Uterus (tissue), 4 donors: ENCODE data around the gene FTH1. TPM values are rescaled to one million over a fixed set of nuclear protein-coding genes. Genes with fewer than 3 reads are reported as not detected.

Experiments
- DNase-seq, 2 donors: peaks; one replicate each; pipeline ENCODE4 v3.0.0-alpha.2; 2019 to 2020
- H3K27ac ChIP-seq, 2 donors: fragments of 200-600 bp; sonication (generic); 1 replicate in 1 of 2; 2 replicates in 1 of 2; pipeline ENCODE4 v1.5.1; 2016 to 2018
- H3K27me3 ChIP-seq, 2 donors: fragments of 200-600 bp; sonication (generic); one replicate each; pipeline ENCODE4 v1.5.1; 2018 to 2019; ENCODE audit warnings: control low read depth in 1 of 2
- H3K36me3 ChIP-seq, 2 donors: fragments of 200-600 bp; sonication (generic); one replicate each; pipeline ENCODE4 v1.5.1; 2019; ENCODE audit warnings: control low read depth in 1 of 2
- H3K4me1 ChIP-seq, 2 donors: fragments of 200-600 bp; sonication (generic); one replicate each; pipeline ENCODE4 v1.5.1; 2018 to 2019; ENCODE audit warnings: control low read depth in 1 of 2
- H3K4me3 ChIP-seq, 2 donors: fragments of 200-600 bp; sonication (generic); 1 replicate in 1 of 2; 2 replicates in 1 of 2; pipeline ENCODE4 v1.5.1; 2018 to 2019; ENCODE audit warnings: mild to moderate bottlenecking in 1 of 2
- H3K9me3 ChIP-seq, 2 donors: fragments of 200-600 bp; sonication (generic); one replicate each; pipeline ENCODE4 v1.5.1; 2019; ENCODE audit warnings: control low read depth in 1 of 2
- CTCF ChIP-seq, 4 experiments: fragments of 200-600 bp in 2 of 4; fragments of 450-650 bp in 2 of 4; sonication (generic) in 2 of 4; IDR thresholded peaks; one replicate each; pipeline ENCODE4 v1.5.1; 2016 to 2019; ENCODE audit warnings: antibody characterized with exemption in 4 of 4, mild to moderate bottlenecking in 2 of 4, moderate library complexity in 1 of 4
- POLR2A ChIP-seq, 2 donors: fragments of 450-650 bp; IDR thresholded peaks; one replicate each; pipeline ENCODE4 v1.6.1; 2016; ENCODE audit warnings: antibody characterized with exemption in 2 of 2, mild to moderate bottlenecking in 1 of 2, moderate library complexity in 1 of 2
- intact Hi-C: fragments of 100-400 bp; cut with DNase I; formaldehyde crosslinking; loops from one replicate; pipeline ENCODE4 v1.15.1; 2023; ENCODE audit warnings: low total_unique reads
- small RNA-seq: library from RNA; depleted of rRNA; stranded (forward); fragments of <200 nt; gene quantifications from one replicate; pipeline ENCODE3, GENCODE V24; 2016
- total RNA-seq, 4 donors: library from RNA; depleted of rRNA in 3 of 4; stranded (reverse); fragments of >200 nt in 3 of 4; gene quantifications; one replicate each; pipeline versions ENCODE4 v1.1.0 to v1.2.4, GENCODE V29; 2014 to 2023
- donor health status: DM: yes; HTN: yes; CAD: no.

The FTH1 gene
- total RNA-seq, 4 donors from 2014 or later = 402 to 1,927 (median 1,615) TPM

- Histone ChIP-seq H3K4me3 (peak within 1 kb of the TSS; percentile 47 to 80), H3K4me1 (peaks cover 4 to 12% of the 10 kb centered on the region in 2 donors), H3K36me3 (no peaks in the 10 kb centered on the region), H3K27me3 (no peaks in the 10 kb centered on the region), H3K9me3 (no peaks in the 10 kb centered on the region), H3K27ac (peak within 1 kb of the TSS; percentile 90 to 94)
- peak; percentile 65 to 78 for DNase-seq
- peak in 1 of 4 experiments; percentile 3 for TF ChIP-seq CTCF (IDR thresholded peaks at IDR 0.05)
- peak; percentile 60 to 86 for TF ChIP-seq POLR2A (IDR thresholded peaks at IDR 0.05)
- intact Hi-C loops = no loop called here
Measured at GRCh38 chr11:61917334-61918109, 49.9 kb downstream of the FTH1 start, which contains the start of gene RAB3IL1. RAB3IL1 (minus strand) TSS chr11:61917566; CDS start chr11:61917367, 199 bp downstream.

GRCh38 chr11:61916737-61917333 lies 50.6 kb downstream of the FTH1 start:
- Histone ChIP-seq H3K4me3 (peak overlapping the region; percentile 47 to 80), H3K27me3 (no peaks in the 10 kb centered on the region), H3K4me1 (peaks cover 4 to 5% of the 10 kb centered on the region in 2 donors), H3K9me3 (no peaks in the 10 kb centered on the region), H3K27ac (peak overlapping the region; percentile 90 to 94), H3K36me3 (no peaks in the 10 kb centered on the region)
- intact Hi-C loops = no loop called here
- TF ChIP-seq CTCF (IDR thresholded peaks at IDR 0.05) (no peak), POLR2A (IDR thresholded peaks at IDR 0.05) (no peak)
- peak in 1 of 2 donors; percentile 46 for DNase-seq

GRCh38 chr11:61914471-61915171 lies 52.8 kb downstream of the FTH1 start:
- intact Hi-C loops = no loop called here
- Histone ChIP-seq H3K4me3 (no peak overlapping the region), H3K36me3 (no peaks in the 10 kb centered on the region), H3K27ac (peak overlapping the region; percentile 90 to 94), H3K9me3 (no peaks in the 10 kb centered on the region), H3K27me3 (no peaks in the 10 kb centered on the region), H3K4me1 (peaks cover 0 to 9% of the 10 kb centered on the region in 2 donors)
- TF ChIP-seq POLR2A (IDR thresholded peaks at IDR 0.05) (no peak), CTCF (IDR thresholded peaks at IDR 0.05) (no peak)
- peak in 1 of 2 donors; percentile 10 for DNase-seq

Small RNAs within 50 kb of the gene (small RNA-seq; reads per million reads assigned to genes)
- gene RNU6-1243P = not detected

Other genes starting within 250 kb of the FTH1 start
- 100 to 1,000 TPM in 1 of 4 donors, 10 to 100 TPM in 2, 1 to 10 TPM in 1; 6.4 to 106 (median 12.7) TPM for gene MYRF, start 215.0 kb downstream of the FTH1 start, total RNA-seq
- gene TMEM258, start 175.0 kb downstream of the FTH1 start, total RNA-seq = 10 to 100 TPM; 14.6 to 96.9 (median 38.7) TPM
- 10 to 100 TPM in 1 of 4 donors, 1 to 10 TPM in 2, under 1 TPM in 1; 0.77 to 19.4 (median 6.8) TPM for gene FEN1, start 174.7 kb downstream of the FTH1 start, total RNA-seq
- gene FADS1, start 150.6 kb downstream of the FTH1 start, total RNA-seq = 10 to 100 TPM; 23.8 to 57.1 (median 38.3) TPM
- gene FADS2, start 139.3 kb downstream of the FTH1 start, total RNA-seq = 100 to 1,000 TPM in 2 of 4 donors, 10 to 100 TPM in 2; 13.5 to 117 (median 84.9) TPM
- gene FADS3, start 76.1 kb downstream of the FTH1 start, total RNA-seq = 10 to 100 TPM; 18.2 to 74.6 (median 32.0) TPM
- gene RAB3IL1, start 50.1 kb downstream of the FTH1 start, total RNA-seq = 10 to 100 TPM; 12.6 to 60.3 (median 26.8) TPM
- 10 to 100 TPM in 1 of 4 donors, 1 to 10 TPM in 3; 3.3 to 11.1 (median 3.9) TPM for gene BEST1, start 17.3 kb downstream of the FTH1 start, total RNA-seq
- 10 to 100 TPM in 2 of 4 donors, 1 to 10 TPM in 2; 7.4 to 27.1 (median 16.5) TPM for gene INCENP, start 156.4 kb upstream of the FTH1 start, total RNA-seq
- not detected for gene SCGB1D1, start 222.6 kb upstream of the FTH1 start, total RNA-seq
- 1 to 10 TPM in 1 of 4 donors, not detected in 3; 8.8 TPM for gene SCGB2A1, start 241.0 kb upstream of the FTH1 start, total RNA-seq